Testis (tissue), 3 donors: ENCODE data around the gene GRK4. TPM values are rescaled to one million over a fixed set of nuclear protein-coding genes. Genes with fewer than 3 reads are reported as not detected.

ENCODE experiments used
- DNase-seq: peaks from one replicate; pipeline ENCODE4 v3.0.0-alpha.2; 2019
- H3K27ac ChIP-seq, 2 donors: fragments of 200-600 bp; sonication (generic); one replicate each; pipeline ENCODE4 v1.5.1; 2019
- H3K27me3 ChIP-seq: fragments of 200-600 bp; sonication (generic); one replicate; pipeline ENCODE4 v1.5.1; 2019
- H3K36me3 ChIP-seq: fragments of 200-600 bp; sonication (generic); one replicate; pipeline ENCODE4 v1.5.1; 2017; ENCODE audit warnings: low read depth; ENCODE audit errors: missing control alignments
- H3K4me1 ChIP-seq: fragments of 200-600 bp; sonication (generic); one replicate; pipeline ENCODE4 v1.5.1; 2019
- H3K4me3 ChIP-seq, 2 donors: fragments of 200-600 bp; sonication (generic); one replicate each; pipeline ENCODE4 v1.5.1; 2017 to 2019
- H3K9me3 ChIP-seq: fragments of 200-600 bp; sonication (generic); one replicate; pipeline ENCODE4 v1.5.1; 2017
- POLR2A ChIP-seq: fragments of 450-650 bp; IDR thresholded peaks from one replicate; pipeline ENCODE4 v1.6.1; 2017; ENCODE audit warnings: antibody characterized with exemption, mild to moderate bottlenecking, moderate library complexity
- WGBS, 2 donors: methylation state at CpG; one replicate each; pipeline ENCODE4 v1.1.5; 2018; 5-methylcytosine and 5-hydroxymethylcytosine counted together
- intact Hi-C: fragments of 100-400 bp; cut with DNase I; formaldehyde crosslinking; loops from one replicate; pipeline ENCODE4 v1.15.1; 2023; ENCODE audit warnings: low total_unique reads
- polyA plus RNA-seq: library from polyadenylated mRNA; stranded (reverse); fragments of 350-450 nt; fragmentation: Illumina TruSeq; extraction: RNeasy Lipid Tissue Mini Kit (QIAGEN cat#74804); gene quantifications from one replicate; pipeline ENCODE4 v1.2.3, GENCODE V29; 2014; ENCODE audit warnings: low read depth, low replicate concordance; ENCODE audit not compliant: insufficient read depth
- total RNA-seq, 2 donors: library from RNA; depleted of rRNA; stranded (reverse); fragments of >200 nt; gene quantifications; one replicate each; pipeline ENCODE4 v1.2.3, GENCODE V29; 2016
- TF ChIP-seq, protein P1 (sequence below), 3 experiments: fragments of 450-650 bp in 2 of 3; fragments of 200-600 bp in 1 of 3; sonication (generic) in 1 of 3; IDR thresholded peaks; one replicate each; pipeline ENCODE4 v1.5.1; 2016 to 2019; ENCODE audit warnings: antibody characterized with exemption in 3 of 3, mild to moderate bottlenecking in 2 of 3, moderate library complexity in 1 of 3

The GRK4 gene
- total and polyA plus RNA-seq, 3 donors from 2014 or later = 33.8 to 106 (median 73.0) TPM

DNA sequence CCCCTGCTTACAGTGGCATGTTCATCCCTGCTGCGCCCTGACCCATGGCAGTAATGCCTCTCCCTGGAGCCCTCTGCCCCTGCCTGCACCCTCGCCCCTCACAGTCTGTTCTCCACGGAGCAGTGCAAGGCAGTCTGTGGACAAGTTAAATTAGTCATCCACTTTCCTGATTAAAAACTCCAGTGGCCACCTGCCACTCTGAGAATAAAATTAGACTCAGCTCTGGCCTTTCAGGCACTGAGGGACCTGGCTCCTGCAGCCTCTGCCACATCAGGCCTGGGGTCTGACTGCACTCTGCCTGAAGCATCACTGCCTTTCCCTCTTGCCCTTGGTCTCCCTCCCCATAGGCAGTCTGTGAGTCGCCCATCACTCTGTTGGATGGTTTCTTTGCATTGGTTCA is 53.6 kb downstream of the GRK4 start:
- no peak for DNase-seq
- H3K4me1 ChIP-seq = no peaks in the 10 kb centered on the region
- no peak overlapping the region for H3K27ac ChIP-seq
- no peaks in the 10 kb centered on the region for H3K36me3 ChIP-seq
- H3K9me3 ChIP-seq = no peaks in the 10 kb centered on the region
- 84 to 89% methylated on average over 4 of the region's 4 CpGs for WGBS, 2 donors
- intact Hi-C loops = no loop called here
- no peak overlapping the region for H3K4me3 ChIP-seq
- no peak for TF ChIP-seq POLR2A
- TF ChIP-seq, protein P1, sequence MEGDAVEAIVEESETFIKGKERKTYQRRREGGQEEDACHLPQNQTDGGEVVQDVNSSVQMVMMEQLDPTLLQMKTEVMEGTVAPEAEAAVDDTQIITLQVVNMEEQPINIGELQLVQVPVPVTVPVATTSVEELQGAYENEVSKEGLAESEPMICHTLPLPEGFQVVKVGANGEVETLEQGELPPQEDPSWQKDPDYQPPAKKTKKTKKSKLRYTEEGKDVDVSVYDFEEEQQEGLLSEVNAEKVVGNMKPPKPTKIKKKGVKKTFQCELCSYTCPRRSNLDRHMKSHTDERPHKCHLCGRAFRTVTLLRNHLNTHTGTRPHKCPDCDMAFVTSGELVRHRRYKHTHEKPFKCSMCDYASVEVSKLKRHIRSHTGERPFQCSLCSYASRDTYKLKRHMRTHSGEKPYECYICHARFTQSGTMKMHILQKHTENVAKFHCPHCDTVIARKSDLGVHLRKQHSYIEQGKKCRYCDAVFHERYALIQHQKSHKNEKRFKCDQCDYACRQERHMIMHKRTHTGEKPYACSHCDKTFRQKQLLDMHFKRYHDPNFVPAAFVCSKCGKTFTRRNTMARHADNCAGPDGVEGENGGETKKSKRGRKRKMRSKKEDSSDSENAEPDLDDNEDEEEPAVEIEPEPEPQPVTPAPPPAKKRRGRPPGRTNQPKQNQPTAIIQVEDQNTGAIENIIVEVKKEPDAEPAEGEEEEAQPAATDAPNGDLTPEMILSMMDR (IDR thresholded peaks at IDR 0.05) = no peak
- no peaks in the 10 kb centered on the region for H3K27me3 ChIP-seq

DNA sequence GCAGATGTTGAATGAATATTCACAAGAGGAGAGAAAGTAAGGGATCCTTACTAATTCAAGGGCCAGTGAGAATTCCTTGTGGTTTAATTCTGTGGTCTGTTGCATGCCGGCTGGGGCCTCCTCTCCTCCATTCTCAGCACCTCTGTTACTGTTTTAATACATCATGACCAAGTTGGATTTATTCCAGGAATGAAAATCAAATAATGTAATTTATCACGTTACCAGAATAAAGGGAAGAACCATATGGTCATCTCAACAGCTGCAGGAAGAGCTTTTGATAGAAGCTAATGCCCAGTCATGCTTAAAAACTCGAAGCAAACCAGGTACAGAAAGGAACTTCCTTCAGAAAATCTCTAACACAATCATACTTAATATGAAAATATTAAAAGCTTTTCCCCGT is 54.1 kb downstream of the GRK4 start:
- 86 to 90% methylated on average over 4 of the region's 4 CpGs for WGBS, 2 donors
- intact Hi-C loops = no loop called here
- H3K9me3 ChIP-seq = no peaks in the 10 kb centered on the region
- no peak overlapping the region for H3K27ac ChIP-seq
- TF ChIP-seq, protein P1 (IDR thresholded peaks at IDR 0.05) = no peak
- no peak for TF ChIP-seq POLR2A
- DNase-seq = no peak
- no peaks in the 10 kb centered on the region for H3K36me3 ChIP-seq
- H3K27me3 ChIP-seq = no peaks in the 10 kb centered on the region
- no peaks in the 10 kb centered on the region for H3K4me1 ChIP-seq
- no peak overlapping the region for H3K4me3 ChIP-seq

DNA sequence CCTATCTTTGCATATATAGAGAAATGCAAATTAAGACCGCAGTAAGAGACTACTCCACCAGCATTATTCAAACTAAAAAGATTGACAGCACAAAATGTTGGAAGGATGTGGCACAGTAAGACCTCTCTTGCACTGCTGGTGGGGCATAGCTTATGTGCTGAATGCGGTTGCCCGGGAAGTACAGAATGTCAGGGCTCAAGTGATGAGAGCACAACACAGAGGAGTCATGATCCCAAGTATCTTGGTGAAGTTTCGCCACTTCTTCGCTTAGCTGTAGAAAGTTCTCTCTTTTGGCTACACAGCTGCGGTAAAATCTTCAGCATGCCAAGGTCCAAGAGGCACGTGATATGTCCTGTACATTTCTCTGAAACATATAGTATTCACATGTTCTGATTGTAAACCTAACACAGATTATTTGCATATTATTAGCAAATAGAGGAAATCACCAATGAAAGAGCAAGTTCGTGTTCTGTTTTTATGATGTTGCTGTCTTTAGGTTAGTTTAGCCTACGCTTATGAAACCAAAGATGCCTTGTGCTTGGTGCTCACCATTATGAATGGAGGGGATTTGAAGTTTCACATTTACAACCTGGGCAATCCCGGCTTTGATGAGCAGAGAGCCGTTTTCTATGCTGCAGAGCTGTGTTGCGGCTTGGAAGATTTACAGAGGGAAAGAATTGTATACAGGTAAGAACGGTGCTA is 55.9 kb downstream of the GRK4 start:
- Histone ChIP-seq H3K4me1 (no peaks in the 10 kb centered on the region), H3K36me3 (no peaks in the 10 kb centered on the region), H3K9me3 (no peaks in the 10 kb centered on the region), H3K27me3 (no peaks in the 10 kb centered on the region), H3K27ac (no peak overlapping the region), H3K4me3 (no peak overlapping the region)
- TF ChIP-seq POLR2A = no peak
- TF ChIP-seq, protein P1 (IDR thresholded peaks at IDR 0.05) = no peak
- WGBS, 2 donors = 88 to 92% methylated on average over 13 of the region's 13 CpGs
- no peak for DNase-seq
- intact Hi-C loops = no loop called here

GRCh38 chr4:3021127-3021526 is 57.8 kb downstream of the GRK4 start:
- Histone ChIP-seq H3K4me3 (no peak overlapping the region), H3K4me1 (no peaks in the 10 kb centered on the region), H3K27ac (no peak overlapping the region), H3K36me3 (no peaks in the 10 kb centered on the region), H3K27me3 (no peaks in the 10 kb centered on the region), H3K9me3 (no peaks in the 10 kb centered on the region)
- TF ChIP-seq POLR2A = no peak
- TF ChIP-seq, protein P1 (IDR thresholded peaks at IDR 0.05) = no peak
- WGBS, 2 donors = 75 to 87% methylated on average over 6 of the region's 6 CpGs
- intact Hi-C loops = no loop called here
- no peak for DNase-seq

DNA sequence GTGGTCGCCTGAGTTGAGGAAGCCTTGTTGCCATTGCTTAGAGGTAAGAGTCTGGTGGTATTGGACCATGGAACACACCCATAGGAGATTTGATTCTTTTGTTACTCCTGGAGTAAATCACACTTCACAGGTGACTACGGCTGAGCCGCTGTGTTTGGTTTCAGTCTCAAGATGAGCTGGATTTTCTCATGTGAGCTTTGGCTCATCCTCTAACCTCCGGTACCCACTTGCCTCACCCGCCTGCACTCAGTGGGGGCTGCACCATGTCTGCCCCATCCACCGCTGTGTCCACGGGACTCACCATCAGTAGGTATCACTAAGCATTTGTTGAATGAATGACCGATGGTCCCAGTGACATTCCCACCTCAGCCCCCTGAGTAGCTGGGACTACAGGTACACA is 58.3 kb downstream of the GRK4 start:
- H3K4me3 ChIP-seq = no peak overlapping the region
- intact Hi-C loops = no loop called here
- H3K27ac ChIP-seq = no peak overlapping the region
- H3K27me3 ChIP-seq = no peaks in the 10 kb centered on the region
- H3K36me3 ChIP-seq = no peaks in the 10 kb centered on the region
- no peaks in the 10 kb centered on the region for H3K4me1 ChIP-seq
- DNase-seq = no peak
- 92 to 96% methylated on average over 8 of the region's 8 CpGs for WGBS, 2 donors
- TF ChIP-seq POLR2A = no peak
- TF ChIP-seq, protein P1 (IDR thresholded peaks at IDR 0.05) = no peak
- H3K9me3 ChIP-seq = no peaks in the 10 kb centered on the region
